Erythroblast (primary cell): ENCODE results near the gene AAGAB.

ENCODE experiments used
- GATA1 ChIP-seq: IDR thresholded peaks from 2 replicates; pipeline ENCODE4 v1.6.1; 2011; ENCODE audit warnings: low read depth, mild to moderate bottlenecking, control low read depth, low read length, moderate library complexity
- POLR2A ChIP-seq: IDR thresholded peaks from 2 replicates; pipeline ENCODE4 v1.6.1; 2011; ENCODE audit warnings: mild to moderate bottlenecking, low read length

GRCh38 chr15:67189326-67190051 is 65.0 kb downstream of the AAGAB start:
- TF ChIP-seq POLR2A (no peak), GATA1 (no peak)
